Astrocyte (in vitro differentiated cells and primary cell): Measurements from ENCODE around the gene MBD2. TPM values are rescaled to one million over a fixed set of nuclear protein-coding genes. Genes with fewer than 3 reads are reported as not detected.

Experiments
- DNase-seq: peaks from one replicate; pipeline ENCODE4 v3.0.0-alpha.2; 2010; ENCODE audit warnings: low read depth
- FAIRE-seq: peaks from 2 replicates; lab custom pipeline; 2011; peaks lifted over from hg19 to GRCh38; lab: Jason Lieb, UNC
- H2AFZ ChIP-seq: 2 replicates; pipeline ENCODE4 v1.6.0; 2012; ENCODE audit warnings: low read depth, low read length, inconsistent platforms
- H3K27ac ChIP-seq: 2 replicates; pipeline ENCODE4 v1.5.1; 2011; ENCODE audit warnings: low read depth, low read length, inconsistent platforms
- H3K27me3 ChIP-seq: 2 replicates; pipeline ENCODE4 v1.6.0; 2011; ENCODE audit warnings: low read length, inconsistent platforms; ENCODE audit not compliant: insufficient read depth
- H3K36me3 ChIP-seq: 2 replicates; pipeline ENCODE4 v1.5.1; 2011; ENCODE audit warnings: low read length, inconsistent platforms; ENCODE audit not compliant: insufficient read depth
- H3K4me1 ChIP-seq: 2 replicates; pipeline ENCODE4 v1.5.1; 2011; ENCODE audit warnings: low read length, inconsistent platforms; ENCODE audit not compliant: insufficient read depth
- H3K4me2 ChIP-seq: 2 replicates; pipeline ENCODE4 v1.6.0; 2012; ENCODE audit warnings: low read length, inconsistent platforms
- H3K4me3 ChIP-seq: 2 replicates; pipeline ENCODE4 v1.5.1; 2011; ENCODE audit warnings: low read depth, mild to moderate bottlenecking, low read length, inconsistent platforms; ENCODE audit not compliant: insufficient read depth
- H3K79me2 ChIP-seq: 2 replicates; pipeline ENCODE4 v1.6.0; 2012; ENCODE audit warnings: mild to moderate bottlenecking, low read length, inconsistent platforms; ENCODE audit not compliant: insufficient read depth
- H3K9ac ChIP-seq: 2 replicates; pipeline ENCODE4 v1.6.0; 2012; ENCODE audit warnings: mild to moderate bottlenecking, low read length, inconsistent platforms
- H3K9me3 ChIP-seq: 2 replicates; pipeline ENCODE4 v1.5.1; 2012; ENCODE audit warnings: low read depth, mild to moderate bottlenecking, low read length, inconsistent platforms; ENCODE audit not compliant: insufficient read depth
- H4K20me1 ChIP-seq: 2 replicates; pipeline ENCODE4 v1.6.0; 2012; ENCODE audit warnings: low read length, inconsistent platforms; ENCODE audit not compliant: insufficient read depth
- H3K27ac Mint-ChIP-seq: one replicate; pipeline ENCODE4 v1.8.0; 2021; ENCODE audit warnings: mild to moderate bottlenecking, mixed read lengths; ENCODE audit not compliant: unreplicated experiment
- H3K27me3 Mint-ChIP-seq: one replicate; pipeline ENCODE4 v1.8.0; 2021; ENCODE audit warnings: low read depth, mixed read lengths; ENCODE audit not compliant: unreplicated experiment
- H3K36me3 Mint-ChIP-seq: one replicate; pipeline ENCODE4 v1.8.0; 2021; ENCODE audit warnings: low read depth, mixed read lengths; ENCODE audit not compliant: unreplicated experiment
- H3K4me1 Mint-ChIP-seq: one replicate; pipeline ENCODE4 v1.8.0; 2021; ENCODE audit warnings: low read depth, mixed read lengths; ENCODE audit not compliant: unreplicated experiment
- H3K4me3 Mint-ChIP-seq: one replicate; pipeline ENCODE4 v1.8.0; 2021; ENCODE audit warnings: mild to moderate bottlenecking, moderate library complexity, mixed read lengths; ENCODE audit not compliant: unreplicated experiment
- H3K9me3 Mint-ChIP-seq: one replicate; pipeline ENCODE4 v1.8.0; 2021; ENCODE audit warnings: mild to moderate bottlenecking, mixed read lengths; ENCODE audit not compliant: unreplicated experiment
- EZH2 ChIP-seq: IDR thresholded peaks from 2 replicates; pipeline ENCODE4 v1.6.1; 2012; ENCODE audit warnings: mild to moderate bottlenecking, low read length, inconsistent platforms; ENCODE audit not compliant: insufficient read depth
- total RNA-seq: library from RNA; stranded (reverse); gene quantifications from 2 replicates; pipeline ENCODE4 v1.2.1, GENCODE V29; 2021
- TF ChIP-seq, protein P1 (sequence below): IDR thresholded peaks from 2 replicates; pipeline ENCODE4 v1.5.1; 2011; ENCODE audit warnings: low read depth, mild to moderate bottlenecking, inconsistent platforms, low read length, moderate library complexity; ENCODE audit not compliant: insufficient read depth

Gene MBD2
- total RNA-seq, 1 donor from 2014 or later = 53.1 TPM

DNA sequence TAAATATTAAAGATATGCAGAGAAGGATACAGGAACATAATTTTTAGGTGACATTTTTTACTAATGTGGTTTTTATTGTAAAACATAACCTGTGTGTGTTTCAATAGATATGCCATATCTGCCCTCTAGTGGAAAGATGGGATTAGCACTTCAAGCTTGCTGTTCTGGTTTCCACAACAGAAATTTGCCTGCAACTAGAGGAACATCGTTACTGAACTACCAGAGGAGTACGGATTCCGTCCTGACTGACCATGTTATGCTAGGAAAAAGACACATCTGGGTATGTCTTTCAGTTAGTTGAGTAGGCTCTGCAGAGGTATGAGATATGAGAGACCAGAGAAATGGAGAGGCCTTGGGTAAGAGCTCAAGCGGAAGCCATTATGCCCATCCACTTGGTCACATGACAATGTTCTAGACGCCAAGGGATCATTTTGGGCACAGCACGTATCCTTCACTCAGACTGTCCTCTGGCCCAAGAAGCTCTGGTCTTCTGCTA lies 104.9 kb downstream of the MBD2 start:
- no peaks in the 10 kb centered on the region for H3K4me1 Mint-ChIP-seq
- no peaks in the 10 kb centered on the region for H3K36me3 Mint-ChIP-seq
- H3K9me3 Mint-ChIP-seq = no peaks in the 10 kb centered on the region
- no peaks in the 10 kb centered on the region for H3K9me3 ChIP-seq
- H4K20me1 ChIP-seq = no peaks in the 10 kb centered on the region
- no peaks in the 10 kb centered on the region for H3K79me2 ChIP-seq
- H3K36me3 ChIP-seq = no peaks in the 10 kb centered on the region
- H2AFZ ChIP-seq = peak overlapping the region; percentile 76
- no peak overlapping the region for H3K4me3 ChIP-seq
- no peak overlapping the region for H3K27ac ChIP-seq
- DNase-seq (peak; percentile 30), FAIRE-seq (no peak)
- H3K4me3 Mint-ChIP-seq = no peak overlapping the region
- H3K9ac ChIP-seq = no peak overlapping the region
- H3K27me3 ChIP-seq = no peaks in the 10 kb centered on the region
- peak overlapping the region; percentile 67 for H3K4me2 ChIP-seq
- no peaks in the 10 kb centered on the region for H3K27me3 Mint-ChIP-seq
- TF ChIP-seq, protein P1, sequence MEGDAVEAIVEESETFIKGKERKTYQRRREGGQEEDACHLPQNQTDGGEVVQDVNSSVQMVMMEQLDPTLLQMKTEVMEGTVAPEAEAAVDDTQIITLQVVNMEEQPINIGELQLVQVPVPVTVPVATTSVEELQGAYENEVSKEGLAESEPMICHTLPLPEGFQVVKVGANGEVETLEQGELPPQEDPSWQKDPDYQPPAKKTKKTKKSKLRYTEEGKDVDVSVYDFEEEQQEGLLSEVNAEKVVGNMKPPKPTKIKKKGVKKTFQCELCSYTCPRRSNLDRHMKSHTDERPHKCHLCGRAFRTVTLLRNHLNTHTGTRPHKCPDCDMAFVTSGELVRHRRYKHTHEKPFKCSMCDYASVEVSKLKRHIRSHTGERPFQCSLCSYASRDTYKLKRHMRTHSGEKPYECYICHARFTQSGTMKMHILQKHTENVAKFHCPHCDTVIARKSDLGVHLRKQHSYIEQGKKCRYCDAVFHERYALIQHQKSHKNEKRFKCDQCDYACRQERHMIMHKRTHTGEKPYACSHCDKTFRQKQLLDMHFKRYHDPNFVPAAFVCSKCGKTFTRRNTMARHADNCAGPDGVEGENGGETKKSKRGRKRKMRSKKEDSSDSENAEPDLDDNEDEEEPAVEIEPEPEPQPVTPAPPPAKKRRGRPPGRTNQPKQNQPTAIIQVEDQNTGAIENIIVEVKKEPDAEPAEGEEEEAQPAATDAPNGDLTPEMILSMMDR = peak; percentile 88
- no peak for TF ChIP-seq EZH2
- H3K4me1 ChIP-seq = no peaks in the 10 kb centered on the region
- no peak overlapping the region for H3K27ac Mint-ChIP-seq

DNA sequence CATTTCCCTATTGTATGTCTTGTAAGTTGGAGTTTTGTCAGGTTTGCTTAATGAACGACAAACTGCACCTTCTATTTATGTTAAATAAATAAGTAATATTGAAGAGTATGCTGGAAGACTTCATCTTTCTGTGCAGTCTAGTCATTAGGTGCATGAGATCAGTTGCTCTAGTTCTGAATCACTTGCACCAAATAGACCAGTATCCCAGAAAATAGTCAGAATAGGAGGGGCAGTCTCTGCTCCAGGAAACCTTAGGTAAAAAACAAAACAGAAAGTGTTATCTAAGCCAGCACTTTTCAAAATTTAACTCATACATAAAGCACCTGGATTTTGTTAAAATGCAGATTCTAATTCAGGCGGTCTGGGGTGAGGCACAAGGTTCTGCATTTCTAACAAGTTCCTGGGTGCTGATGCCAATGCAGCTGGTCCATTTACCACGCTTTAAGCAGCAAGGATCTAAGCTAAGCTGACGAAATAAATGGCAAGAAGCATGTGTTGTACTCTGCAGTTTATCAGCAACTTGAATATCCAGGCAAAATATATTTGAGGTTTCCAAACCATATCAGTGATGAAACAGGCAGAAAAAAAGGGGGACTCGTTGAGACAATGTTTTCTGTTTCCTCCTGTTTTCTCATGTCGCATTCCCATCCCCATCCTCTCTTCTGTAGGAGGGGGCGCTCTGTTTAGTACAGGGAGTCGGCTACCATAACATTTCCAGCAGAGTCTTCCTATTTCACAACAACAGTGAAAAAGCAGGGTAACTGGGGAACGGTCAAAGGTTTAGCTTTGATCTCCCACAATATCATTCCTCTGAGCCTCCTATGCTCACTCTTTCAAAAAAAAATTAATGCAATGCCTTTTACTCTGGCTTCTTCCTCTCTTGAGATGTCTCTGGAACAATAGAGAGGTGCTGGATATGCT lies 106.4 kb downstream of the MBD2 start:
- Histone ChIP-seq H3K9me3 (no peaks in the 10 kb centered on the region), H3K79me2 (no peaks in the 10 kb centered on the region), H3K4me1 (no peaks in the 10 kb centered on the region), H3K9ac (no peak overlapping the region), H3K36me3 (no peaks in the 10 kb centered on the region), H3K27ac (no peak overlapping the region), H3K4me2 (no peak overlapping the region), H3K4me3 (no peak overlapping the region), H2AFZ (no peak overlapping the region), H3K27me3 (no peaks in the 10 kb centered on the region), H4K20me1 (no peaks in the 10 kb centered on the region)
- no peaks in the 10 kb centered on the region for H3K9me3 Mint-ChIP-seq
- H3K4me3 Mint-ChIP-seq = no peak overlapping the region
- no peak for FAIRE-seq
- no peaks in the 10 kb centered on the region for H3K36me3 Mint-ChIP-seq
- no peak for TF ChIP-seq EZH2
- TF ChIP-seq, protein P1 = no peak
- no peak overlapping the region for H3K27ac Mint-ChIP-seq
- H3K4me1 Mint-ChIP-seq = no peaks in the 10 kb centered on the region
- no peaks in the 10 kb centered on the region for H3K27me3 Mint-ChIP-seq
- DNase-seq = no peak
